Measurements from ENCODE around the gene MBD3L2. TPM values are rescaled to one million over a fixed set of nuclear protein-coding genes. Genes with fewer than 3 reads are reported as not detected.

The MBD3L2 gene
- not detected in 2 replicates for total RNA-seq

GRCh38 chr19:7049021-7049420 lies at the start of gene MBD3L2:
MBD3L2 (plus strand) TSS chr19:7049321; CDS start chr19:7049374, 53 bp downstream.

GRCh38 chr19:7021331-7021730 lies 27.8 kb upstream of the MBD3L2 start, which contains the start of gene MBD3L2B:
MBD3L2B (minus strand) TSS chr19:7021431; CDS start chr19:7021397, 34 bp downstream.

GRCh38 chr19:7030278-7030677 lies 18.8 kb upstream of the MBD3L2 start, which contains the start of gene MBD3L5:
MBD3L5 (plus strand) TSS chr19:7030578; CDS start chr19:7030612, 34 bp downstream.

GRCh38 chr19:7040079-7040478 lies 9.0 kb upstream of the MBD3L2 start, which contains the start of gene MBD3L4:
MBD3L4 (minus strand) TSS chr19:7040179; CDS start chr19:7040144, 35 bp downstream.

GRCh38 chr19:7058576-7058975 lies 9.5 kb downstream of the MBD3L2 start, which contains the start of gene MBD3L3:
MBD3L3 (minus strand) TSS chr19:7058676; CDS start chr19:7058605, 71 bp downstream.

GRCh38 chr19:7069042-7069903 lies 20.2 kb downstream of the MBD3L2 start, which contains the start of gene ZNF557:
ZNF557 (plus strand) TSS chr19:7069703; CDS start chr19:7075075, 5,372 bp downstream.

Other genes starting within 250 kb of the MBD3L2 start
- not detected in 2 replicates for gene ADGRE1, start 161.7 kb upstream of the MBD3L2 start, total RNA-seq
- not detected in 2 replicates for gene MBD3L2B, start 27.9 kb upstream of the MBD3L2 start, total RNA-seq
- not detected in 2 replicates for gene MBD3L5, start 18.7 kb upstream of the MBD3L2 start, total RNA-seq
- not detected in 2 replicates for gene MBD3L4, start 9.1 kb upstream of the MBD3L2 start, total RNA-seq
- gene MBD3L3, start 9.4 kb downstream of the MBD3L2 start, total RNA-seq: not detected in 2 replicates
- 20.0 and 22.4 TPM in 2 replicates for gene ZNF557, start 20.4 kb downstream of the MBD3L2 start, total RNA-seq
- 17.4 and 20.9 TPM in 2 replicates for gene INSR, start 245.1 kb downstream of the MBD3L2 start, total RNA-seq

Measured in articular chondrocyte of knee joint (primary cell).